WTC11 (cell line): ENCODE measurements around the gene RPRD2. TPM values are rescaled to one million over a fixed set of nuclear protein-coding genes. Genes with fewer than 3 reads are reported as not detected.

Source experiments
- ATAC-seq: fragments of 200-7000 bp; cut with Tn5 transposase; 2 replicates; pipeline ENCODE4 v1.10.0; 2021; ENCODE audit warnings: mild to moderate bottlenecking, moderate library complexity
- CTCF ChIA-PET: fragments of 300-600 bp; sonication (Branson Sonifier 250); formaldehyde crosslinking; loops from one replicate; lab custom pipeline; 2021; ENCODE audit warnings: antibody characterized with exemption; lab: Charles Lee
- POLR2A ChIA-PET: fragments of 350-600 bp; sonication (Branson Sonifier 250); formaldehyde crosslinking; loops from one replicate; lab custom pipeline; 2021; ENCODE audit warnings: antibody characterized with exemption; lab: Charles Lee
- DNase-seq: peaks from one replicate; pipeline ENCODE4 v3.0.0; 2021; ENCODE audit warnings: low spot score
- H3K27ac Mint-ChIP-seq: 2 replicates; pipeline ENCODE4 v1.8.0; 2021; ENCODE audit warnings: mixed read lengths
- H3K27me3 Mint-ChIP-seq: 2 replicates; pipeline ENCODE4 v1.8.0; 2021; ENCODE audit warnings: low read depth, mild to moderate bottlenecking, moderate library complexity, mixed read lengths
- H3K36me3 Mint-ChIP-seq: 2 replicates; pipeline ENCODE4 v1.8.0; 2021; ENCODE audit warnings: mixed read lengths
- H3K4me1 Mint-ChIP-seq: 2 replicates; pipeline ENCODE4 v1.8.0; 2022; ENCODE audit warnings: mixed read lengths
- H3K4me3 Mint-ChIP-seq: 2 replicates; pipeline ENCODE4 v1.8.0; 2021; ENCODE audit warnings: mild to moderate bottlenecking, moderate library complexity, mixed read lengths
- H3K9me3 Mint-ChIP-seq: 2 replicates; pipeline ENCODE4 v1.8.0; 2021; ENCODE audit warnings: mixed read lengths
- CREB1 ChIP-seq: sonication (generic); formaldehyde crosslinking; IDR thresholded peaks from 2 replicates; pipeline ENCODE4 v1.8.0; 2023; ENCODE audit warnings: mild to moderate bottlenecking, missing genetic modification reagents
- FOXJ3 ChIP-seq: sonication (generic); formaldehyde crosslinking; IDR thresholded peaks from 2 replicates; pipeline ENCODE4 v1.9.0; 2021; ENCODE audit warnings: missing genetic modification reagents, mild to moderate bottlenecking, borderline replicate concordance
- FOXK1 ChIP-seq: sonication (generic); formaldehyde crosslinking; IDR thresholded peaks from 2 replicates; pipeline ENCODE4 v1.8.0; 2022; ENCODE audit warnings: mild to moderate bottlenecking, moderate library complexity, missing genetic modification reagents
- GABPB1 ChIP-seq: sonication (generic); formaldehyde crosslinking; IDR thresholded peaks from 2 replicates; pipeline ENCODE4 v1.8.1; 2023; ENCODE audit warnings: mild to moderate bottlenecking, missing genetic modification reagents
- JAZF1 ChIP-seq: fragments of 250-450 bp; sonication (Bioruptor Pico); IDR thresholded peaks from 2 replicates; pipeline ENCODE4 v1.9.0; 2021; ENCODE audit warnings: moderate library complexity, mild to moderate bottlenecking, inconsistent platforms
- JUN ChIP-seq: sonication (generic); formaldehyde crosslinking; IDR thresholded peaks from 2 replicates; pipeline ENCODE4 v1.8.0; 2023; ENCODE audit warnings: mild to moderate bottlenecking, missing genetic modification reagents
- NFE2L1 ChIP-seq: sonication (generic); formaldehyde crosslinking; IDR thresholded peaks from 2 replicates; pipeline ENCODE4 v1.8.1; 2023; ENCODE audit warnings: missing genetic modification reagents
- NR2C2 ChIP-seq: sonication (generic); formaldehyde crosslinking; IDR thresholded peaks from 2 replicates; pipeline ENCODE4 v1.8.0; 2022; ENCODE audit warnings: mild to moderate bottlenecking, missing genetic modification reagents
- NR3C1 ChIP-seq: sonication (generic); formaldehyde crosslinking; conservative IDR thresholded peaks from 2 replicates; pipeline ENCODE4 v1.8.1; 2023; ENCODE audit warnings: low read depth, mild to moderate bottlenecking, missing genetic modification reagents
- RORB ChIP-seq: fragments of 250-450 bp; sonication (Bioruptor Pico); IDR thresholded peaks from 2 replicates; pipeline ENCODE4 v1.9.0; 2021; ENCODE audit warnings: mild to moderate bottlenecking
- SMAD3 ChIP-seq: sonication (generic); formaldehyde crosslinking; IDR thresholded peaks from 2 replicates; pipeline ENCODE4 v1.8.0; 2022; ENCODE audit warnings: missing genetic modification reagents, mild to moderate bottlenecking, borderline replicate concordance
- TCF7 ChIP-seq: sonication (generic); formaldehyde crosslinking; IDR thresholded peaks from 2 replicates; pipeline ENCODE4 v1.8.0; 2022; ENCODE audit warnings: mild to moderate bottlenecking, low read depth, missing genetic modification reagents, moderate library complexity
- TEAD1 ChIP-seq: sonication (generic); formaldehyde crosslinking; IDR thresholded peaks from 2 replicates; pipeline ENCODE4 v1.8.0; 2022; ENCODE audit warnings: mild to moderate bottlenecking, missing genetic modification reagents
- TP53 ChIP-seq: sonication (generic); formaldehyde crosslinking; IDR thresholded peaks from 2 replicates; pipeline ENCODE4 v1.8.1; 2023; ENCODE audit warnings: mild to moderate bottlenecking, missing genetic modification reagents
- ZNF121 ChIP-seq: sonication (generic); formaldehyde crosslinking; IDR thresholded peaks from 2 replicates; pipeline ENCODE4 v1.8.0; 2023; ENCODE audit warnings: missing genetic modification reagents
- ZNF671 ChIP-seq: fragments of 250-450 bp; sonication (Bioruptor Pico); IDR thresholded peaks from 2 replicates; pipeline ENCODE4 v1.8.0; 2021; ENCODE audit warnings: mild to moderate bottlenecking
- total RNA-seq: library from RNA; stranded (reverse); gene quantifications from 3 replicates; pipeline ENCODE4 v1.2.3, GENCODE V29; 2021
- TF ChIP-seq, protein P1 (sequence below): sonication (generic); formaldehyde crosslinking; IDR thresholded peaks from 2 replicates; pipeline ENCODE4 v1.8.0; 2023; ENCODE audit warnings: missing genetic modification reagents
- TF ChIP-seq, protein P2 (sequence below): sonication (generic); formaldehyde crosslinking; IDR thresholded peaks from 2 replicates; pipeline ENCODE4 v1.8.1; 2022; ENCODE audit warnings: mild to moderate bottlenecking, moderate library complexity, missing genetic modification reagents
- TF ChIP-seq, protein P3 (sequence below): sonication (generic); formaldehyde crosslinking; IDR thresholded peaks from 2 replicates; pipeline ENCODE4 v1.8.1; 2022; ENCODE audit warnings: low read depth, mild to moderate bottlenecking, moderate library complexity, missing genetic modification reagents, borderline replicate concordance
- TF ChIP-seq, protein P4 (sequence below): fragments of 250-450 bp; sonication (Bioruptor Pico); IDR thresholded peaks from 2 replicates; pipeline ENCODE4 v2.1.2; 2022; ENCODE audit warnings: mild to moderate bottlenecking, moderate library complexity
- TF ChIP-seq, protein P5 (sequence below): fragments of 250-450 bp; sonication (Bioruptor Pico); IDR thresholded peaks from 2 replicates; pipeline ENCODE4 v1.8.0; 2021; ENCODE audit warnings: mild to moderate bottlenecking
- TF ChIP-seq, protein P6 (sequence below): sonication (generic); formaldehyde crosslinking; IDR thresholded peaks from 2 replicates; pipeline ENCODE4 v1.8.0; 2022; ENCODE audit warnings: mild to moderate bottlenecking, missing genetic modification reagents

Gene RPRD2
- total RNA-seq, 1 experiment from 2014 or later = 26.1 TPM

DNA sequence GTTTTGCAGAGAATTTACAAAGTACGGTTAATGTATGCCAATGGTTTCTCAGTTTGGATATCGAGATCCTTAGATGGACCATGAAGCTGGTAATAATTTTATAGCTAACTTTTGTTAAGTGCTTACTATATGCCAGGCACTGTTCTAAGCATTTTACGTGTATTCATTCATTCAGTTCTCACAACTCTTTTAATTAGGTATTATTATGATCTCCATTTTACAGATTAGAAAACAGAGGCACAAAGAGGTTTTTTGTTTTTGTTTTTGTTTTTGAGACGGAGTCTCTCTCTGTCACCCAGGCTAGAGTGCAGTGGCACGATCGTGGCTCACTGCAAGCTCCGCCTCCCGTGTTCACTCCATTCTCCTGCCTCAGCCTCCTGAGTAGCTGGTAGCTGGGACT, 7.2 kb downstream of the RPRD2 start (continued):
- TF ChIP-seq NR2C2 (CRISPR knock-in tag) (no peak), CREB1 (CRISPR knock-in tag) (no peak), TP53 (CRISPR knock-in tag) (no peak)
- TF ChIP-seq, protein P1, sequence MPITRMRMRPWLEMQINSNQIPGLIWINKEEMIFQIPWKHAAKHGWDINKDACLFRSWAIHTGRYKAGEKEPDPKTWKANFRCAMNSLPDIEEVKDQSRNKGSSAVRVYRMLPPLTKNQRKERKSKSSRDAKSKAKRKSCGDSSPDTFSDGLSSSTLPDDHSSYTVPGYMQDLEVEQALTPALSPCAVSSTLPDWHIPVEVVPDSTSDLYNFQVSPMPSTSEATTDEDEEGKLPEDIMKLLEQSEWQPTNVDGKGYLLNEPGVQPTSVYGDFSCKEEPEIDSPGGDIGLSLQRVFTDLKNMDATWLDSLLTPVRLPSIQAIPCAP (CRISPR knock-in tag) = no peak

DNA sequence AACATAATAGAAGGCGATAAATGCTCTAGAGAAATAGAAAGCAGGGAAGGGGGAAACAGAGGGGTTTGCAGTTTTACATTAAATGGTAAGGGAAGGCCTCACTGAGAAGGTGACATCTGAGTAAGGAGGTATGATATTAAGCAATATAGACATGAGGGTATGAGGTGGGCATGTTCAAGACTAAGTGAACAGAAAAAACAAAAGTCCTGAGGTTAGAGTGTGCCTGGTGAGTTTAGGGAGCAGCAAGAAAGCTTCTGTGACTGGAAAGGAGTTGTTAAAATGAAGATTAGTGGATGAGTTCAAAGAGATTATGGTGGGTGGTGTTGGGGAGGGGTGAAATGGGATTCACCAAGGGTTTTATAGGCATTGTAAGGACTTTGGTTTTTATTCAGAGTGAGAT, 8.6 kb downstream of the RPRD2 start:
- ATAC-seq (no peak), DNase-seq (no peak)
- peaks cover 36% of the 10 kb centered on the region for H3K4me1 Mint-ChIP-seq
- TF ChIP-seq JUN (CRISPR knock-in tag) (no peak), GABPB1 (CRISPR knock-in tag) (no peak), NFE2L1 (CRISPR knock-in tag) (no peak), TCF7 (no peak), TEAD1 (CRISPR knock-in tag) (no peak), SMAD3 (no peak), NR3C1 (no peak), FOXK1 (CRISPR knock-in tag) (no peak), RORB (CRISPR knock-in tag) (no peak), ZNF671 (CRISPR knock-in tag) (no peak), FOXJ3 (no peak), JAZF1 (CRISPR knock-in tag) (no peak), ZNF121 (CRISPR knock-in tag) (no peak)
- TF ChIP-seq, protein P2, sequence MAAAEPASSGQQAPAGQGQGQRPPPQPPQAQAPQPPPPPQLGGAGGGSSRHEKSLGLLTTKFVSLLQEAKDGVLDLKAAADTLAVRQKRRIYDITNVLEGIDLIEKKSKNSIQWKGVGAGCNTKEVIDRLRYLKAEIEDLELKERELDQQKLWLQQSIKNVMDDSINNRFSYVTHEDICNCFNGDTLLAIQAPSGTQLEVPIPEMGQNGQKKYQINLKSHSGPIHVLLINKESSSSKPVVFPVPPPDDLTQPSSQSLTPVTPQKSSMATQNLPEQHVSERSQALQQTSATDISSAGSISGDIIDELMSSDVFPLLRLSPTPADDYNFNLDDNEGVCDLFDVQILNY (CRISPR knock-in tag) = no peak
- TF ChIP-seq, protein P3, sequence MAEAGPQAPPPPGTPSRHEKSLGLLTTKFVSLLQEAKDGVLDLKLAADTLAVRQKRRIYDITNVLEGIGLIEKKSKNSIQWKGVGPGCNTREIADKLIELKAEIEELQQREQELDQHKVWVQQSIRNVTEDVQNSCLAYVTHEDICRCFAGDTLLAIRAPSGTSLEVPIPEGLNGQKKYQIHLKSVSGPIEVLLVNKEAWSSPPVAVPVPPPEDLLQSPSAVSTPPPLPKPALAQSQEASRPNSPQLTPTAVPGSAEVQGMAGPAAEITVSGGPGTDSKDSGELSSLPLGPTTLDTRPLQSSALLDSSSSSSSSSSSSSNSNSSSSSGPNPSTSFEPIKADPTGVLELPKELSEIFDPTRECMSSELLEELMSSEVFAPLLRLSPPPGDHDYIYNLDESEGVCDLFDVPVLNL (CRISPR knock-in tag) = no peak
- TF ChIP-seq, protein P4, sequence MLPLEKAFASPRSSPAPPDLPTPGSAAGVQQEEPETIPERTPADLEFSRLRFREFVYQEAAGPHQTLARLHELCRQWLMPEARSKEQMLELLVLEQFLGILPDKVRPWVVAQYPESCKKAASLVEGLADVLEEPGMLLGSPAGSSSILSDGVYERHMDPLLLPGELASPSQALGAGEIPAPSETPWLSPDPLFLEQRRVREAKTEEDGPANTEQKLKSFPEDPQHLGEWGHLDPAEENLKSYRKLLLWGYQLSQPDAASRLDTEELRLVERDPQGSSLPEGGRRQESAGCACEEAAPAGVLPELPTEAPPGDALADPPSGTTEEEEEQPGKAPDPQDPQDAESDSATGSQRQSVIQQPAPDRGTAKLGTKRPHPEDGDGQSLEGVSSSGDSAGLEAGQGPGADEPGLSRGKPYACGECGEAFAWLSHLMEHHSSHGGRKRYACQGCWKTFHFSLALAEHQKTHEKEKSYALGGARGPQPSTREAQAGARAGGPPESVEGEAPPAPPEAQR (CRISPR knock-in tag) = no peak
- TF ChIP-seq, protein P5, sequence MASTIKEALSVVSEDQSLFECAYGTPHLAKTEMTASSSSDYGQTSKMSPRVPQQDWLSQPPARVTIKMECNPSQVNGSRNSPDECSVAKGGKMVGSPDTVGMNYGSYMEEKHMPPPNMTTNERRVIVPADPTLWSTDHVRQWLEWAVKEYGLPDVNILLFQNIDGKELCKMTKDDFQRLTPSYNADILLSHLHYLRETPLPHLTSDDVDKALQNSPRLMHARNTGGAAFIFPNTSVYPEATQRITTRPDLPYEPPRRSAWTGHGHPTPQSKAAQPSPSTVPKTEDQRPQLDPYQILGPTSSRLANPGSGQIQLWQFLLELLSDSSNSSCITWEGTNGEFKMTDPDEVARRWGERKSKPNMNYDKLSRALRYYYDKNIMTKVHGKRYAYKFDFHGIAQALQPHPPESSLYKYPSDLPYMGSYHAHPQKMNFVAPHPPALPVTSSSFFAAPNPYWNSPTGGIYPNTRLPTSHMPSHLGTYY (CRISPR knock-in tag) = no peak
- TF ChIP-seq, protein P6, sequence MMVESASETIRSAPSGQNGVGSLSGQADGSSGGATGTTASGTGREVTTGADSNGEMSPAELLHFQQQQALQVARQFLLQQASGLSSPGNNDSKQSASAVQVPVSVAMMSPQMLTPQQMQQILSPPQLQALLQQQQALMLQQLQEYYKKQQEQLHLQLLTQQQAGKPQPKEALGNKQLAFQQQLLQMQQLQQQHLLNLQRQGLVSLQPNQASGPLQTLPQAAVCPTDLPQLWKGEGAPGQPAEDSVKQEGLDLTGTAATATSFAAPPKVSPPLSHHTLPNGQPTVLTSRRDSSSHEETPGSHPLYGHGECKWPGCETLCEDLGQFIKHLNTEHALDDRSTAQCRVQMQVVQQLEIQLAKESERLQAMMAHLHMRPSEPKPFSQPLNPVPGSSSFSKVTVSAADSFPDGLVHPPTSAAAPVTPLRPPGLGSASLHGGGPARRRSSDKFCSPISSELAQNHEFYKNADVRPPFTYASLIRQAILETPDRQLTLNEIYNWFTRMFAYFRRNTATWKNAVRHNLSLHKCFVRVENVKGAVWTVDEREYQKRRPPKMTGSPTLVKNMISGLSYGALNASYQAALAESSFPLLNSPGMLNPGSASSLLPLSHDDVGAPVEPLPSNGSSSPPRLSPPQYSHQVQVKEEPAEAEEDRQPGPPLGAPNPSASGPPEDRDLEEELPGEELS (CRISPR knock-in tag) = no peak
- CTCF ChIA-PET = no interaction called here
- POLR2A ChIA-PET = no interaction called here
- H3K27ac Mint-ChIP-seq = peak overlapping the region; percentile 0; the same call in 1 of the 2 replicates
- no peaks in the 10 kb centered on the region for H3K36me3 Mint-ChIP-seq
- no peak overlapping the region for H3K4me3 Mint-ChIP-seq
- H3K9me3 Mint-ChIP-seq = no peaks in the 10 kb centered on the region
- no peaks in the 10 kb centered on the region for H3K27me3 Mint-ChIP-seq
